Activated T-cell treated with anti-CD3 and anti-CD28 coated beads, Interleukin-2, amount 50 U/mL, for 48 hours (primary cell): Measurements from ENCODE around the gene ST6GALNAC6.

Experiments
- DNase-seq, 2 experiments: peaks; one replicate each; pipeline ENCODE4 v3.0.0-alpha.2; 2020

Gene ST6GALNAC6, protein sequence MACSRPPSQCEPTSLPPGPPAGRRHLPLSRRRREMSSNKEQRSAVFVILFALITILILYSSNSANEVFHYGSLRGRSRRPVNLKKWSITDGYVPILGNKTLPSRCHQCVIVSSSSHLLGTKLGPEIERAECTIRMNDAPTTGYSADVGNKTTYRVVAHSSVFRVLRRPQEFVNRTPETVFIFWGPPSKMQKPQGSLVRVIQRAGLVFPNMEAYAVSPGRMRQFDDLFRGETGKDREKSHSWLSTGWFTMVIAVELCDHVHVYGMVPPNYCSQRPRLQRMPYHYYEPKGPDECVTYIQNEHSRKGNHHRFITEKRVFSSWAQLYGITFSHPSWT

DNA sequence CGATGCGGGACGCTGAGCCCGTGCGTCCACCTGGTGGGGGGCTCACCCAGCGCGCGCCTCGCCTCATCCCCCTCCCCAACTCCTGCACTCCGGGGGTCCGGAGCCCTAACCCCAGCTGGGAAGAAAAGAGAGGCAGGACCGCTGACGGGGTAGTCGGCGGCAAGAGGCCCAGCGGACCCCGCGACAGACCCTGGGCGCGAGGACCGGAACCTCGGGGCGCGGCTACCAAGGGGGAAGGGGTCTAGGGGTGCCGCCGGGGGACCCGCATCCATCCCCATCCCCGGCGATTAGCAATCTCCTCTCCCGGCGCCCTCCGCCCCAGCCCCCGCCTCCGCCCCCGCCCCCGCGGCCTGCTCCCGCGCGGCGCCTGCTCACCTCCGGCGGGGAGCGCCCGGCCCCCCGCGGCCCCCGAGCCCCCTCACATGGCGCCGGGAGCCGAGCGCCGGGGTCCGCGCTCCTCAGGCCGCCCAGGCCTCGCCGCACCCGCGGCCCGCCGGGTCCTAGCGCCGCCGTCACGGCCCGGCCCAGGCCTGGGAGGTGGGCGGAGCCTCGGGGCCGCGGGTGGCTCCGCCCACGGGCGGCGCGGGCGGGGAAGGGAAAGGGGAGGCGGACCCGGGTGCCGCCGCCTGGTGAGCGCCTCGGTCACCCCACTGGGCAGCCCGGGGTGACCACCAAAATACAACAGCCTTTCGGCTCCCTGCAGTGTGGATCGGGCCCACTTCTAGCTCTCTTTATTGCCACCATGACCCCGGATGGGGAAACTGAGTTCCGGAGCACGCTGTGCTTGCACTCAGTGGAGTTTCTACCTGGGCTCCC is at the start of gene ST6GALNAC6:
TSS of gene ST6GALNAC6 (minus strand) at position 476 of the 816 bp plus-strand sequence. CDS start 1,622 bp downstream, outside the sequence.
- DNase-seq = peak; percentile 80 to 85

DNA sequence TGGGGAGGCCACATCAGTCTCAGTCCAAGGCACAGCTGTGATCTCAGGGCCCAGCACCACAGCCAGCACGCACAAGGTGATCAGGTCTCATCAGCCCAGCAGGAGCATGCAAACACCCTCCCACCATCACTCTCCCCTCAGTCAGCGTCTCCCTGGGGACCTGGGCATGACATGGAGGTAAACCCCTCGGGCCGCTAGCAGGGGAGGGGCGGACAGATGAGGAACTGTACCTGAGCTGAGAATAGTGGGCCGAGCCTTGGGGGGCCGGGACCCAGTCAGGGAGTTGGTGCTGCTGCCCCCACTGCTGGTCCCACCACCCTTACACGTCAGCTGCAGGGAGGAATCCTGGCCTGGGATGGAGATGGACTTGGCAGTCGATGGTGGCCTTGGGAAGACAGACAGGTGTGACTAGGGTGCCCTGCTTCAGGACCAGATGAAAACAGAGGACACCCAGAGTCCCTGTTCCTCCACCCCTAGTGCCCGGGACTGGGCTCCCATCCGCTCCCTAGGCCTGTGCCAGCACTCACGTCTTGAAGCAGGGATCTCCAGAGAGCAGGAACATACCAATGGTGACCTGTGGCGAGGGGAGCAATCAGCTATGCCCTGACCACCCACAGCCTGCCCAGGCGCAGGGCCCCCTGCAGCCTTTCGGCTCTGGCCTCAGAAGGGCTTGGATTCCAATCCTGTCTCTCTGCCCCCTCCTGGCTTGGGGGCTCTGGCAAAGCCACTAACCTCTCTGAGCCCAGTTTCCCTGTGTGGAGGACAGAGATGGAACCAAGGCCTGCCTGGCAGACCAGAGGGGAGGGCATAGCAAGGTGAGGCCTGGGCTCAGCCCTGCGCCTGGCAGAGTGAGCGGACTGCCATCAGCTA is 48.7 kb upstream of the ST6GALNAC6 start:
- no peak for DNase-seq

DNA sequence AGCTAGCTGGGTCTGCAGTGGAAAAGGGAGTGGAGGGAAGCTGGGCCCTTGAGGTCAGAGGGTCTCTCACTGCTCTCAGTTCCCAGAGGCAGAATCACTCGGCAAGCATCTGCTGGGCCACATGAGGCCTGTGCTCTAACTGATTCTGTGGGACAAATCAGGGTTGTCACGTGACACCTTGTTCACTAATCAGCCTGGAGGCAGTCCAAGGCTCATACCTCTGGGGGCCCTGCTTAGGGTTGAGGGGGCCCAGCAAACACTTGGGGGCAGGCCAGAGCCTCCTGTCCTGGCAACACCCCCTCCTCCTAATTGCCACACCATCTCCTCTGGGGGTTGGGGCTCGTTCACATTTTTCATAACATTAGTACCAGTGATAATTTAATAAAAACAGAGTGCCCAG is 47.3 kb upstream of the ST6GALNAC6 start:
- no peak for DNase-seq

DNA sequence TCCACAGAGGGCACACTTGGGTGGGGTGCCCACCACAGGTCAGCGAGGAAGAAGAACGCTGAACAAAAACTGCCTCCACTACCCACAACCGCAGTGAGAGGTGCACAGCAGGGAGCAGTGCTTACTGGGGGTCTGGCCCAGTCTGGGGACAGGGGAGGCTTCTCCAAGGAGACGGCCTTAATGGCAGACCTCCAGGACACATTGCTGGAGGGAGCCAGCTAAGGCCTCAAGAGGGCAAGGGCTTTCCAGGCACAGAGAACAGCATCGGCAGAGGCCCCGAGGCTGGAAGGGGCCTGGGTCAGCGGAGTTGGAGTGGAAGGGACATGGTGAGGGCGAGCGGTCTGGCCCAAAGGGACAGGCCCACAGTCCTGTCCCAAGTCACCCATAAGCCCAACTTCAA is 46.5 kb upstream of the ST6GALNAC6 start:
- no peak for DNase-seq

DNA sequence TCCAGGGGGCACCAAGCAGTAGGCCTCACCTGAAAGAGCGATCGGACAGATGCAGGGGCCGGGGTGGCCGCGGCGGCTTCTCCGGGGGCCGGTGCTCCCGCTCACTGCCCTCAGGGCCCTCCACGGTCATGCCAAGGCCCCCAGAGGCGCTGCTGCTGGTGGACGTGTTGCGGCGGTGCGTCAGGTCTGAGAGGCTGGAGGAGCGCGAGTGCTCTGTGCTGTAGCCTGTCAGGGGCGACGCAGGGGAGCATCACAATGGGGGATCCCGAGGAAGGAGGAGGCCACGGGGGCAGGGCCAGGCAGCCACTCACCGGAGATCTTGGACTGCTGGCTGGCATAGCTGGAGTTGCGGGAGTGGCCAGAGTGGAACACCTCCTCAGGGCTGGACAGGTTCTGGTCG is 45.9 kb upstream of the ST6GALNAC6 start:
- DNase-seq = no peak

DNA sequence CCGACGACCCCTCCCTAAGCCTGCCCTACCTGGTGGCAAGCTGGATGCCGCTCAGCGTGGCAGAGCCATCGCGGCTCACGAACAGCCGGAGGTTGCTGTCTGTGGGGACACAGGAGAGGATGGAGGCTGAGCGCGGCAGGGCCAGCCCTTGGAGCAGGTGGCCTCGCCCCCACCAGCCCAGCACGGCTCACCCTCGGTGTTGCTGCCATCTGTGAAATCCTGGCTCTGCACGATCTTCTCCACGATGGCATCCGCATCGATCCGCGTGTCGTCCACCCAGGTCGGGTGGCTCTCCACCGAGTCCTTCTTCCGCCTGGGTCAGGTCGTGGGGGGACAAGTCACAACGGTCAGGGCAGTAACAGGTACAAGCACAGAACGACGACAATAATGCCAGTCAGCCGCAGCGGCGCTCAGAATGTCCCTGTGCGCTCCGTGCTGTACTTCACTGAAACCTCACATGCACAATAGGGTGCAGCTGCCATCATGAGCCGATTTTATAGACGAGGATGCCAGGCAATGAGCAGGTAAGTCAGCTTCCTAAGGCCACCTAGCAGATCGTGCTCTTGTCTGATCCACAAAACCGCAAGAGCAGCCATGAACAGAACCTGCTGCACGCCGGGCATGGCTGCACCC is 45.3 kb upstream of the ST6GALNAC6 start:
- no peak for DNase-seq

DNA sequence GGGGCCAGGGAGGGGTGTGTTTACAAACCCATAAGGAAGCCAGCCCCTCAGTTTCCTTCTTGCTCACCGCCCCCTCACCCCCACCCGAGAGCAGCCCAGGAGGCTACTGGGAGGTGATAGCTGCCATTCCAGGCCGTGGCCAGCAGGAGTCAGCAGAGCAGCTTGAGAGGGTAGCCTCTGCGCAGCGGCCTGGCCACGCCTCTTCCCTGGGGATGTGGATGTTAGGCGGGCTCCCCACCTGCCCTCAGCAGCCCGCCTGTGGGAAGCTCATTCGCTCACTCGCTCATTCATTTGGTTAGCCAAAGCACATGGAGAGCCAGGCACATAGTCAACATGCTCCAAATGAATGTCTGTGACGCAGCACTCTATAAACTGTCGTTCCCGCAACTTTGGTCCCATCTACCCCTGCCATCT is 44.3 kb upstream of the ST6GALNAC6 start:
- DNase-seq = peak; percentile 86 to 91

DNA sequence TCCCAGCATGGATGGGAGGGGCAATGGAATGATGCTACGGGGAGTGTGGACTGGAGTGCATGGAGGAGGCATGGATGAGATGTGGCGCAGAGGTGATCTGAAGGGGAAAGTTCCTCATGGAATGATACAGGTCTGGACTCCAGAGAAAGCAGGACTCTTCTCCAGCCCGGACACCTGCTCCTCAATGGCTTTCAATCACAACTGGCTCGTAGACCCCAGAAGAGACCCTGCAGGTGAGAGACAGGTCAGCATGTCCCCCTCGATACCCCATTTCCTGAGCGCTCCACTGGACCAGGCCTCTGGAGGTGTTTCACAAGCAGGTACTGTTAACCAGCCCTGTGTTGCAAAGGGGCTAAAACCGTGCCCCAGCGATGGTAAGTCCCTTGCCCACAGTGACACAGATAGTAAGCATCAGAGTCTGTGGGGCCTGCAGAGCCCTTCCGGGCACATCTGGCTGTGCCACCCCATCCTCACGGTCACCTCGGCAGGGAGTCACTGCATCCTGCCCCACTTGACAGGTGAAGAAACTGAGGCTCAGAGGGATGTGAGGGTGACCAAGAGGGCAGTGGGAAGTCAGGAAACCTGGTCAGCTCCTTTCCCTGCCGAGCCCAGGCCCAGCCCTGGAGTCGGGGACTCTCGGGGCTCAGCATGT is 43.7 kb upstream of the ST6GALNAC6 start:
- DNase-seq = no peak

DNA sequence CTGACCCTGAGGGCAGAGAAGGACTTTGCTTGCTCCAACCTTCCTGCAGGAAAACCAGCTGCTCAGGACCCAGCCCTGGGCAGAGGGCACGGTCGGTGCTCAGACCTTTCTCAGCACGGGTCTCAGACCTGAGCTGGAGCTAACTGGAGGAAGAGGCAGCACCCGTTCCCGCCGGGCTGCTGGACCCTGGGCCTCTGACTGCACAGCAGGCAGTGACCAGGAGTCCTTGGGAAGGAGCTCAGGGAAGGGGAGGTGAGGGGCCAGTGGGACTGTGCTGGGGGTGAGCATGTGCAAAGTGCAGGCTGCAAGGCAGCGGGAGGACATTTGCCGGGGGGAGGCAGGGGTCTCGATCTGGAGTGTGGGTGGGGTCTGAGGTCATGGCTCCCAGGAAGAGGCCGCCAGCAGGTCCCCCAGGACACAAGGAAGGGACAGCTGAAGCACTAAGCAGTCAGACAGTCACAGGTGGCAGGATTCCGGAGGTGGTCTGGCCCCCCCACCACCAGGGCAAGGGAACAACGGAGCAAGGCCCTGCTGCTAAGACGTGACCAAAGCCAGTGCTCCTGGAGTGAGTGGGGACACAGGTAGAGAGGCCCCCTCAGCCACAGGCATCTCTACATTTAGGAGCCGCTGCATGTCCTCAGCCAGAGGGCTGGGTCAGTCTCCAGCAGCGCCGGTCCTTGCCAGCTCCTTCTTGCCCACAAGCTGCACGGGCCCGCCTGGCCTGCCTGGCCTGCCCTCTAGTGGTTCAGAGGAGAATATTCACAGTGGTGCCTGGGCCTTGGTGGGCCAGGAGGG is 43.0 kb upstream of the ST6GALNAC6 start:
- DNase-seq = peak; percentile 67 to 73

DNA sequence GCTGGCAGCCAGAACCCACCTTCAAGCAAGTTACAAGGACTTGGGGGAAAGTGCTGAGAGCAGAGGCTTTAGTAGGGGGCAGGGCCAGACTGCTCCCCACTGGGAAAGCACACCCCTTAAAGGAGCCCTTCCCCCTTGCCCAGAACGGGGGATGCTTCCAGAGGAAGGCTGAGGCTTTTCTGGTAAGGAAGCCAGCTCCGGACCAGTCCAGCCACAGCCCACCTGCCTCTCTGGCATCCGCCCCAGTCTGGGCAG is 42.5 kb upstream of the ST6GALNAC6 start:
- DNase-seq = no peak

DNA sequence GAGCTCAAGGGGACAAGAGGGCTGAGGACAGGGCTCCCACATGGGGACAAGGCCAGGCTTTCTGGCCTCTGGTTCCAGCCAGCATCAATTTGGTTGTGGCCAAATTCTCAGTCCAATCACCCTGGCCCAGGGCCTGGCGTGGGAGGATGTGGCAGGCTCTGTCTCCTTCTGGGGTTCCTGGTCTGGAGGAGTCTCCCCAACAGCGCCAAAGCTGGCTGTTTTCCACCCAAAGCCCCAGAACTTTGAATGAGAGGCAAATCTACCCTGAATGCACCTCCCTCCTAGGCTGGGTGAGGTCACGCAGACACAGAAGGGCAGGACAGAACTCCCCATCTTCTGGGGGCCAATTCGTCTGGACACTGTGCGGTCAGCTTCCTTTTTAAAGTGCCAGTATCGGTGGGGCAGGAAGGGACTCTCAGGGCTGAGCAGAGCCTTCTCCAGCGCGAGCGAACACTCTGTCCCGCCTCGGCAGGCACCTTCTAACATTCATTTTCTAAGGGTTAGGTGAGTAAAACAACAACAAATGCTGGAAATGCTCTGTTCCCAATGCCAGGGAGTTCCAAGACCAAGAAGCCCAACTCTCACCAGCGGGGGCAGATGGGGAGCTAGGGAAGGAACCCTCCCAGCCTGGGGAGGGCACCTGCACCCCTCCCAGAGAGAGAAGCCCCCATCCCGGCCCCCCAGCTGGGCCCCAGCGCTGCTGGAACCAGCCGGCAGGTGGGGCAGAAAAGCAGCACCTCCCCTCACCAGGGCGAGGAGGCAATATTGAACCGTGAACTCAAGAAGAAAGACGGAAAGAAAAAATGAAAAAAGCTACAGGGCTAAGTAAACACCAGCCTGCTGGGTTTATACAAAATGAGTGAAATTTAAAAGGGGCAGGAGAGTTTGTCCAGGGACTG is 41.9 kb upstream of the ST6GALNAC6 start:
- no peak for DNase-seq

DNA sequence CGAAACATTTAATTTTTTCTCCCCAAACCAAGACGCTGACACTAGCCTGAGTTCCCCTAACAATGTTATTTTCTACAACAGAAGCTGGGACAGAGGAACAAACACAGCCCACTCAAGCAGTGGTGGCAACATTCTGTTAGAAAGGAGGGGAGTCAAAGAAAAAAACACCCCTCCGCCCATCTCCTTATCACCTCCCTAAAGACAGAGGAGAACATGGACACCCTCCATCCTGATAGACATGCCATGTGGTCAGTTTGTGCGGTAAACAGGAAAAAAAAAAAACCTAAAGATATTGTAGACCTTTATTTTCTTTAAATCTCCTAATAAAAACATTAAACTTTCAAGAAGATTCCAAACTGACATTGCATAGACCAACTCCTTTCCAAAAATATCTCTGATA is 41.2 kb upstream of the ST6GALNAC6 start:
- no peak for DNase-seq

DNA sequence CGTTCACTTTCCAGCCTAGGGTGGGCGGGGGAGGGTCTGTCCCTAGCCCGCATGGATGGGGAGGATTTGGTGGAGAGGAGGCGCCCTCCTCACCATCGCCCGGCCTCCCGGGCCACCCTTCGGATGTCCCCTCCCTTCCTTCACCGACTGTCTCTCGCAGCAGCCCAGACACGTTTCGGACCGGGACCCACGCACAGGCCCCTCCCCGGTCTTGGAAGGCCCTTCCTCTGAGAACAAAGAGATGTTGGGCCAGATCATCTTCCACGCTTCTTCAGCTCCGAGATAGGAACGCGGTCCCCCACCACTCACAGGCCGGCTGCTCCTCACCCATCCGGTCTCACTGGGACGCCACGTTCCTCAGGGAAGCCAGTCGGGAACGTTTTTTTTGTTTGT is 38.9 kb upstream of the ST6GALNAC6 start:
- no peak for DNase-seq

DNA sequence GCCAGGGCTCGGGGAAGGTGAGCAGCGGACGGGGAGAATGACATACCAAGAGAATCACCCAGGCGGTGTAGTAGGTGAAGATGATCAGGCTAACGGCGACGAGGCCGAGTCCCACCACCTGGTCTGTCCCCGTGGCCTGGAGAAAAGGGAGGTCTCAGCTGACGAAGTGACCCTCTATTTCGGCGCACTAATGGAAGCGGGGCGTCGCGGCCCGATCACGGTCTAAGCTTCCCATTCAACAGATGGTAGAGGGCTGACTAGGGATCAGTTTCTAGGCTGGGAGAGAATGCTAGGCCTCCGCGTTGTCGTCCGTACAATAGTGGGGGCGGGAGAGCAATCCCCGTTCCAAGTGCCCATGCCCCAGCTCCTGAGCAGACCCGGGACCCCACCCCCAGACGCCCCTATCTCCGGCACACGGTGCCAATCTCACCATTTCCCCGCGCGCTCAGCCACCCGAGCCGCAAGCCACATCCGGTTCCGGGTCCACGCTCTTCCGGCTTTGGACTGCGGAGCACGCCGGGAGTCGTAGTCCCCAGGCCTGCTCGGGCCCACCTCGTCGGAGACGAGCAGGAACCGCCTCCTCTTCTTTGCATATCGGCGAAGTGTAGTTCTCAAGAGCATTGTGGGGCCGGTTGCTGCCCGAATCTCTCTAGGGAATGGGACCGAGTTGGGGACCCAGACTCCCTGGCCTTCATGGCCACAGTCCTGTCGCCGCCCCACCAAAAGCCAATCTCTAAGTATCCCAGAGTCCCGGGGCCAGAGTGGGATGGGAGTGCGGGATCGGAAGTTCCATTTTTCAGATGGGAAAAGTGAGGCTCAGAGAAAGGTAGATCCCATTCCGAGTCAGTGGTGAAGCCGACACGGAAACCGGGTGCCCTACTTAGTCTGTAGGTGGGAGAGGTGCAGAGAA is 38.2 kb upstream of the ST6GALNAC6 start, which contains the start of gene DPM2:
TSS of gene DPM2 (minus strand) at position 467 of the 910 bp plus-strand sequence. CDS start at position 433, 34 bp downstream.
- DNase-seq = peak; percentile 86 to 90

DNA sequence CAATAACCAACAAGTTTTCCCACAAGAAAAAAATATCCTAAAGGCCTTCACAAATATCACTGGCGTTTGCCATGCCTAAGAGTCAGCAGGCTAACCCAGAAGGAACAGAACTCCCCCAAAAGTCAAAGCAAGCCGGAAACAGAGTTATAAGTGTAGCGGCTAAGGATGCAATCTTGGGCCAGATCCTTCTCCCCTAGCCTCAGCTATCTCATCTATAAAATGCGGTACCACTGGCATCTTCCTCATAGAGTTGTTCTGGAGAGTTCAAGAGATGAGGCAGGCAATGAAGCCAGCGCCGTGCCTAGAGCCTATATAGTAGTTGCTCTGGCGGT is 37.6 kb upstream of the ST6GALNAC6 start:
- no peak for DNase-seq

DNA sequence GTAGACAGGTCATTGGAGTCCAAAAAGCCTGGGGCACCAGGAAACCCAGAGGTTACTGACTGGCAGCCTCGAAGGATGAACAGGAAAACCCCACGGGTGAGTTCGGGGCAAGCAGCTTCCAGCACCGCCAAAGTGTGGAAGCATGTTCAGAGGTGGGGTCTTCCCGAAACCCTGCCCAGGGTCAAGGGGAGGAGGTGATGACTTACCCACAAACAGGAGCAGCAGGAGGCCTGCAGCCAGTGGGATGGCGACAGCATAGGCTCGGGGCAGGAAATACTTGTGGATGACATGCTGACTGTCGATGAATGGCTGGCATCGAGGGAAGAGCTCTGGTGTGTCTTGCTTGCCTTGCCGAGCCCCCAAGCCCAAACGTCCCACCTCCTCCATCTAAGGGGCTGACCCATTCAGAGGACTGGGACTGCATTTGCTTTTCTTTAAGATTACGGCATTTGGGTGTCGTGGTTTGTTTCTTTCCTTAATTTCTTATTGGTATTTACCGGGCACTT is 37.0 kb upstream of the ST6GALNAC6 start:
- DNase-seq = no peak

DNA sequence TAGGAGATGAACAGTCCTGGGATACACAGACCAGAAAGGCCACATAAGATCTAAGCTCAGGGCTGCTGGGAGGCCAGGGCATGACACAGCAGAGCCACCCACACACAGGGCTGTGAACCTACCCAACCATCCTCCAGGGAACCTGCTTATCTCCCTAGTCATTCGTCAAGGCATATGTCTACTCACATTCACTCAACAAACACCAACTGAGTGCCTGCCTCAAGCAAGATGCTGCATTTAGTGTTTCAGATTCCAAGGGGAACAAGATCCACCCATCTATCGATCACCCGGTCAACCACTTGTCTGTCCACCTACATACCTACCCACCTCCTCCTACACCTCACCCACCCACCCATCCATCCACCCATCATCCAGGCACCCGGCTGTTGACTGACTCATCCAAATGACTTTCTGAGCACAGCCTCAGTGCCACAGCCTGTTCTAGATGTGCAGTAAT is 36.4 kb upstream of the ST6GALNAC6 start:
- peak; percentile 45 to 59 for DNase-seq

DNA sequence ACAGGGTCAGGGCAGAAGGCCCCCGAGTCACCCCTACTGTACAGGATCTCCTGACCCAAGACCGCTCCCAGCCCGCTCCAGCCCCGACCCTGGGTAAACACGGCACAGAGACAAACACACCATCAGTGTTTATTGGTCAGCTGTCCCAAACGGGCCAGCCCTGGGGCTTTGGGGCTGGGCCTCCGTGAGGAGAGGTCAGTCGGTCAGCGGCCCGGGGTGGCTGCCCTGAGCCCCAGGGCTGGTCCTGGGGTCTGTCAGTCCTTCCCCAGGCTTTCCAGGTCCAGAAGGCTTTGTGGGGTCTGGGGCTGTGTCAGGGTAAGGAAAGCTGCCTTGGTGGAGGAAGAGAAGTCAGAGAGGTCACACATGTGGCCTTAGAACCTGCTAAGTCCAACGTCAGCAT is 35.6 kb upstream of the ST6GALNAC6 start:
- DNase-seq = no peak

DNA sequence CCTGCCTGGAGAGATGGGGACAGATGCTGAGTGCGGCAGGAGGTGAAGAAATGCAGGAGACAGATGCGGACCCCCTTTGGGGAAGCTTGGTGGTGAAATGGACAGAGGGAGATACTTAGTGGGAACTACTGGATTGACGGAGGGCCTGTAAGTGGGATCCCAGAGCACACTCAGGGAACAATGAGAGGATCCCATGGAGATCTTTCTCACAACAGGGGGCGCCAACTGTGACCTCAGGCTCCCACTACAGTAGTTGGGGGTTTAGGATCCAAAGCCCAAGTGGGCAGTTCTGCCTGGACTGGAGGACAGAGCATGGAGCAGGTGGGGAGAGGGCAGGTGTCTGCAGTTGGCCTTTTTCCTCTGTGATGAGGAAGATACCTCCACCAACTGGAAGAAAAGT is 34.8 kb upstream of the ST6GALNAC6 start:
- no peak for DNase-seq
